Activated CD4-positive, CD25-positive, alpha-beta regulatory T cell treated with anti-CD3 and anti-CD28 coated beads, Interleukin-2, amount 50 U/mL, for 24 hours (primary cell): ENCODE data around the gene GLIPR1.
"Not testable (repeated sequence)": the region's sequence is repeated elsewhere in the genome, so short reads cannot be mapped to it uniquely, and the experiment has no call there.

ENCODE experiments used
- ATAC-seq, 2 donors: fragments of 150-1000 bp; cut with Tn5 transposase; one replicate each; pipeline ENCODE4 v1.10.0; 2021; ENCODE audit warnings: mild to moderate bottlenecking in 1 of 2, moderate library complexity in 1 of 2

Gene GLIPR1

DNA sequence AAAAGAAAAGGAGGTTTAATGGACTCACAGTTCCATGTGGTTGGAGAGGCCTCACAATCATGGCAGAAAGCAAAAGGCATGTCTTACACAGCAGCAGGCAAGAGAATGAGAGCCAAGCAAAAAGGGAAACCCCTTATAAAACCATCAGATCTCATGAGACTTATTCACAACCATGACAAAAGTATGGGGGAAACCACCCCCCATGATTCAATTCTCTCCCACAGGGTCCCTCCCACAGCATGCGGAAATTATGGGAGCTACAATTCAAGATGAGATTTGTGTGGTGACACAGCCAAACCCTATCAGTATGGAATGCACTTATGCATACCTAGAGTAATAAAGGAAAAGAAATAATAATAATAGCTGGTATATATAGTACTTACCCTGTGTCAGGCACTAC is 4.5 kb upstream of the GLIPR1 start:
- no peak for ATAC-seq

DNA sequence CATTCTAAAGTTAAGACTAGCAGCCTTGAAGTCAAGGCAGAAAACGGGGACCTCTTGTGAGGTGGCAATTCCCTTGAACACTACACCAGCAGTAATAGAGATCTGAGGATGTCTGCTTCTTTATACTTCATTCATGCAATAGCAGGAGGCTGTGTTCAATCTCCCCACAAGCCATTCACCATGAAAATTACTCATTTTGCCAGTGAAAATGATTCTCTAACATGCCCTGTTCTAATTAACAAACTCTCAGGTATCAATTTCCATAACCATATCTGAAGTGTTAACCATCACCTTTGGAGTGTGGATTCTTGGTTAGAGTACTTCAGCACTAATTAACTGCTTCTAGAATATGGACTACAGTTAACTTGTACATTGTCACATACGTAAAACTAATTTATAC is 3.4 kb upstream of the GLIPR1 start:
- ATAC-seq: no peak

DNA sequence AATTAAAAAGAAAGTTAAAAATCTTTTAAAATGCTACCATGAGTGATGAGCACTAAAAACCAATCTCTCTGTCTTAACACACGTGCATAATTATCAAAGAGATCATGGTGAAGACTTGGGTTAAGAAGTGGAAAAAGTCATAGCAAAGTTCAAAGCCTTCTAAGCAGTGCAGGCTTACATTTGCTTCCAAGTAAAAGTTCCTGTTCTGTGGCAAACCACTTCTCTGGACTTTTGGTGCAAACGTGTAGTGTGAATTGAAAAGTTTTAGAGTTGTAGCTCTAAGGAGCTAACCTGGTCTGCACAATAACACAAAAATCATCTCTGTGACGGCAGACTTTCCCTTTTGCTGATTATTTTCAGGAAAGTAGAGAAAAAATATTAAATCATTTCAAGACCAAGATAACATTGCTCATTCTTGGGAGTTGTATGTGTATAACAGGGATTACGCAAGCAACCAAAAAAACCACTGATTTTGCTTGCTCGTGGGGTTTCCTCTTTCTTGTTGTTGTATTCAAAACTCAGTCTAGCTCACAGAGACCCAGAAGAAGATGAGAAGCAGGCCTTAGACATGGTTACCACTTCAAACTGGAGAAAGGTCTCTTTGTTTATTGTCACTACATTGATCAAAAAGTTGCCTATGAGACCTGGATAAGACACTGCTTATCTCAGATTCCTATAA is 2.3 kb upstream of the GLIPR1 start:
- peak; percentile 31 to 35 for ATAC-seq

DNA sequence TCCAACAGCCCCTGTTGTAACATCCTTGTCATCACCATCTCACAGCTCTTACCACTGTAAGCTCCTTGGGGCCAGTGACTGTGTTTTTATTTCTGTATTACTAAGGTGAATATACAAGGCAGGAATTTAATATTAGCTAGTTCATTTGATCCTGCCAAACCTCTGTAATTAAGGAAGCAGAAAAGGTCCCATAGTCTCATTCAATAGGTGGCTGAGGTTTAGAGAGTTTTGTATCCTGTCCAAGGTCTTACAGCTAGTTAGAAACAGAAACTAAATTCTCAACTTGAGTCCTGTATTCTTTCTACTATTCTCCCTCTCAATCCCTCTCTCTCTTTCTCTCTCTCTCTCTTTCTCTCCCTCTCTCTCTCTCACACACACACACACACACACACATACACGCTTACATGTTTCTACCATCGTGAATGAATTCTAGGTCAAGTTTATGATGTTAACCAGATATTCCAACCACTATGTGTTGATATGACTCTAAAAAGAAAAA is 543 bp upstream of the GLIPR1 start:
- ATAC-seq: peak; percentile 18 to 21

DNA sequence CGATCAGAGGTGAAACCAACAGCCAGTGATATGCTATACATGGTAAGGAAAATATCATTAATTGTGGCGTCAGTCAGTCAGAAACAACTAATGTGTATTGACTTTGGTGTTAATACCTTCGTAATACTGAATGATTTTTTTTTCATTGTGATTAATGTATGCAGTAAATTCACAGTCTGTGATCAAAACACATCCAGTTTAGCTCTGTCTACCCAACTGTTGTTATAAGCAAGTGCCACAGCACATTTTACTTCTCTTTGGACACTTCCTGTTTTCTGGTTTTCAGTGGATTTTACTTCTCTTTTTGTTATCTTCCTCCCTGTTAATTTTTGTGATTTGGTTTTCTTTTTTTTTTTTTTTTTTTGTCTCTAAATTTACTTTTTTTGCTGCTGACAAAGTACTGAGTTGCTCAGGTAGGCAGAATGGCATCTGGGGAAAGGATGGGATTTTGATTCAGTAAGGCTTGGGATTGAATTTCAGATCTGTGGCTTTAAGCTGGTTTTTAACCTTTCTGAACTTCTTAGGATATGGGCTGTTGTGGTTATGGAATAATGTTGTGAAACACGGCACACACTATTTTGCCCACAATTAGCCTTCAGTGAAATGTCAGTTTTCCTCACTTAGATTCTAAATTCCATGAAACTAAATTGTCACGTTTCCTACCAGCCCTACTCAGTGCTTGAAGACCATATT is 604 bp downstream of the GLIPR1 start:
- ATAC-seq: peak; percentile 49 to 54

DNA sequence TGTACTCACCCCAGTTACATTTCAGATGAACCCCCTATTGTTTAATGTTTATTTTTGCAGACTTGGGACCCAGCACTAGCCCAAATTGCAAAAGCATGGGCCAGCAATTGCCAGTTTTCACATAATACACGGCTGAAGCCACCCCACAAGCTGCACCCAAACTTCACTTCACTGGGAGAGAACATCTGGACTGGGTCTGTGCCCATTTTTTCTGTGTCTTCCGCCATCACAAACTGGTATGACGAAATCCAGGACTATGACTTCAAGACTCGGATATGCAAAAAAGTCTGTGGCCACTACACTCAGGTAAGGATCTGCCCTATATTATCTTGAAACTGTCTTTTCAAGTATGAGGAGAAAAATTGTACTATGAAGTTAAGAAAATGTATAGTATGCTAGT is 1.2 kb downstream of the GLIPR1 start:
- no peak for ATAC-seq

DNA sequence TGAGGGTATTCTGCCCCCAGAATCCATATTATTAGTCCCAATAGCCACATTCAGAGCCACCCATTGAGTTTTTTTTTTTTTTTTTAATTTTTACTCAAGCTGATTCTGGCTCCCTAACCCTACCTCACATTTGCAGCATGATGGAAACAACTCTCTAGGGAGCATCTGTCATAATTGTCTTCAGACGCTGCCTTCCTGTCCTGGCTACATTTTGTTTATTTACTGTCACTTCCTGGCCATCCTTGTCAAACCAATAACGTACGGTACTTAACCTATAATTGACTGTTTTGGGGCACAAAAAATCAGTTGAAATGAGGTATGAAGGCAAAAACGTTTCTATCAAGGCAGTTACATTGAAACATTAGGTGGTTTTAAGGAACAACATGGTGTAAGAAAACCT is 2.1 kb downstream of the GLIPR1 start:
- no peak for ATAC-seq

DNA sequence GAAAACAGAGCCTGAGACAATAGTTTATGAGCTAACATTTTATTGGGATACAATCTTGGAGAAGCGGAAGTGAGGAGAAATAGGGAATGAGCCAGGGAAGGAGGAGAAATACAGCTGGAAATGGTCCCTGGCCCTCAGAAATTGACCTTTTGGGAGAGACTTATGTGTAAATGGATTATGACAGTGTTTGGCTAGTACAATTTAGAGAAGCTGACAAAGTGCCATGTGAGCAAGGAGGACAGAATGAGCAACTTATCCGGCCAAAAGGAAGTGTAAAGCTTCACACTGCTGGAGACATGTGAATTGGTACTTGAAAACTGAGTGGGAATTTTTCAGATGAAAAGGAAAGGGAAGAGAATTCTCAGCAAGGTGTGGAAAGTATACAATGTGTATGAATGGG is 2.9 kb downstream of the GLIPR1 start:
- ATAC-seq: no peak

DNA sequence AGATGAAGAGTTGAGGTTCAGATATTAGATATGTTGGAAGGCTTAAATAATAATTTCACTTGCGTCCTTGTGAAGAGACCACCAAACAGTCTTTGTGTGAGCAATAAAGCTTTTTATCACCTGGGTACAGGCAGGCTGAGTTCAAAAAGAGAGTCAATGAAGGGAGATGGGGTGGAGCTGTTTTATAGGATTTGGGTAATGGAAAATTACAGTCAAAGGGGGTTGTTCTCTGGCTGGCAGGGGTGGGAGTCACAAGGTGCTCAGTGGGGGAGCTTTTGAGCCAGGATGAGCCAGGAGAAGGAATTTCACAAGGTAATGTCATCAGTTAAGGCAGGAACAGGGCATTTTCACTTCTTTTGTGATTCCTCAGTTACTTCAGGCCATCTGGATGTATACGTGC is 3.9 kb downstream of the GLIPR1 start:
- not testable (repeated sequence) for ATAC-seq

DNA sequence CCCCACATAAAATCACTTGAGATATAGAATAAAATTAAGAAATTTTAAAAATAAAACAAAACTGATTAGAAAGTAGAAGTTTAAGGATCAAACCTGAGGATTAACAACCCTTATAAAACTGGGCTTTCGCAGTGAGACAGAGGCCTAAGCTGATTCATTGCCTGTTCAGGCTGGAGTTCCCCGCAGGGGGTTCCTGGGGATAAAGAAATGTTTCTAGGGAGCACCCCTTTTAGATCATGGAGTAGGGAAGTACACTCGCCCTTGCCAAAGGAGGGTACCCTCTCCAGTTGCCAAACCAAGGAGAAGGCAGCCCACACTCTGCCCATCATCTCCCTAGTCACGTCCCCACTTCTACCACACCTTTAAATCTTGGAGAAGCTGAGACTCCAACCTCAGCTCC is 6.8 kb downstream of the GLIPR1 start:
- no peak for ATAC-seq

DNA sequence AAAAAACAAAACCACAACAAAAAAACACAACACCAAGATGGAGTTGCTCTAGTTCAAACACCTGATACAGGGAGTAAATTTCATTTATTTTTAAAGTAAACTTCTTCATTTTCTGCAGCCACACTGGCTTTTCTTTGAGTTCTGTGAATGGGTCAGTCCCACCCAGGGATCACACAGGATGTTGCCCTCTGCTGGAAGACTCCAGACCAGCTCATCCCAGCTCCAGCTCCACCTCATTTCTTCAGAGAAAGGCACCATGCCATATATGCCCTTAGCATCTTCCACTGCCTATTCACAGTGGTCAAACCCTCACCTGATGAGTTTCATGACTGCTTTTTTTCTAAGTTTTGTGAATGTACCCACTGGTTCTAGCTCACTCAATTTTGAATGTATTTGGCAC is 8.0 kb downstream of the GLIPR1 start:
- no peak for ATAC-seq

DNA sequence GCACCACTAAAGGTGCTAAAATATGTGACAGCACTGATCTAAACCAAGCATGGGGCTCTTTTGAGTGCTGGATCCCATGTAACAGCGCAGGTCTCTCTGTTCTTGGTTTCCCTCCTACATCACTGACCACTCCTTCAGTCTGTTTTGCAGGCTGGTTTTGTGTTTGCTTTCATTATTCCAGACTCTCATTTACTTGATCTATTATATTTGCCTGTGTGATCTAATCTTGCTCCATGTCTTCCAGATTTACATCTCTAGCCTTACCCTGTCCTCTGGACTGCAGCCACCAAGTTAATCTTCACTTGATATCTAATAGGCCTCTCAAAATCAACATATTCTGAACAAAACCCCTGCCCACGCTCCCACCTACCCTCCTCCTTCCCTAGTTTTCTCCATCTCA is 8.6 kb downstream of the GLIPR1 start:
- ATAC-seq: peak in 1 of 2 donors; percentile 11

DNA sequence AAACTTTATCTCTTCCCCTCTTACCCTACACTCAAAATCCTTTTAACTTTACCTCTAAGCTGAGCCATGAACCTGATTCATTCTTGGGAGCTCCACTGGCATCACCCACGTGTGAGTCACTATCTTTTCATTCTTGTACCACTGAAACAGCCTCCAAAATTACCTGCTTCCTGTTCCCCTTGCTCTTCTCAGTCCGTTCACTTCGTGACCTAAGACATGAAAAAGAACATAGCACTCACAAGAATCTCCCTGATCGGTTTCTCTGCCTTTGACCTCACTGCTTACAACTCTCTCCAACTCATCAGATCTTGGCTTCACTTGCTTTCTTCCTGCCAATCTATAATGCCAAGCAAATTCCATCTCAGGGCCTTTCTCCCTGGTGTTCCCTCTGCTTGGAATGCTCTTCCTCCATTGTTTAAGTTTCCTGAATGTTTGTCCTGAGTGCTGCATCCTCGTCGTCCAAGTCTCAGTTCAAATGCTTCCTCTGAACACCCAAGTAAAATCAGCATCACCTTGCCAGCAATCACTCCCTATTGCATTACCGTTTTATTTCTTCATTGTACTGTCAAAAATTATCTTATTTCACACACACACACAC is 9.2 kb downstream of the GLIPR1 start:
- peak; percentile 98 for ATAC-seq

DNA sequence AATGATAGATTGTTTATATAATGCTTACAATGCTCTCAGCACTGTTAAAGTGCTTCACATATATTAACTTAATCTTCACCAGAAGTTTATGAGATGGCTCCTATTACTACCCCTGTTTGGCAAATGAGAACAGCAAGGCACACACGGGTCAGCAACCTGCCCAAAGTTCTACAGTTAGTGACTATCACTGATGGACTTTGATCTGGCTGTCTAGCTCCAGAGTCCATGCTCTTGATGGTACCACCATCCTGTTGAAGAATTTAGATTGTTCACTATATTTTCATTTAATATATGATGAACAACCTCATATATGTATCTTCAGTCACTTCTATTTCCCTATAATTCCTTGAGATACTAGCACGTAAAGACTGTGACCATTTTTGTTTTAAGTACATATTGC is 10.6 kb downstream of the GLIPR1 start:
- ATAC-seq: no peak

DNA sequence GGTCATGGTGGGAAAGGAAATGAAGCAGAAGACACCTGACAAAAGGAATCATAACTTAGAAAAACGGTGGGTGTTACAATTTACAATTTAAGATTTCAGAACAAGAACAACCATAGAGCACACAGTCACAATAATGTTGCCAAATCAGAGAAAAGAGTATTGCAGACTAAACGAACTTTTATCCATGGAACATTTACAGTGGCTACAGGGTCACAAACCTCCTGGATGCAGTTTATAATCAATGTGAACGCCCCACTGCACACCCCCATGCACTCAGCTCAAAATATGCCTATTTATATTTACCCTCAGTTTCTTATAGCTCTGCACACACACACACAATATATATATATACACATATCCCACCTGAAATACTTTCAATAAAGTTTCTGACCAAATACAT is 22.9 kb downstream of the GLIPR1 start:
- ATAC-seq: no peak

DNA sequence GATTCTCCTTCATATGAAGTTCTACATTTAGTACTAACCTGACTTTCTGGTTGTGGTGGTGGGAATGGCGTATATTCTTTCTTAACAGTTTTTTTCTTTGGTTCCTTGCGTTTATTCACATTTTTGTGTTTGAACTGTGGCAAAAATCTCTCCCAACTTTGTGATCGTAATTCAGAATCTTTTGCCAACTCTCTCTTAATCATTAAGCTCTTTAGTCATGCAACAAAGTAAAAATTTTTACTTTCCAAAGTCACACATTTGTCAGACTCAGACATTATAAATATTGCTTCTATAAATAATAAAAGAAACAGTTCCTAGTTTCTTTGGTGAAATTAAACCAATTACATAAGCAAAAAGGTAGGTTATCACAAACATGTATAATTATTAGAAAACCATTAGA is 23.3 kb downstream of the GLIPR1 start:
- ATAC-seq: no peak

DNA sequence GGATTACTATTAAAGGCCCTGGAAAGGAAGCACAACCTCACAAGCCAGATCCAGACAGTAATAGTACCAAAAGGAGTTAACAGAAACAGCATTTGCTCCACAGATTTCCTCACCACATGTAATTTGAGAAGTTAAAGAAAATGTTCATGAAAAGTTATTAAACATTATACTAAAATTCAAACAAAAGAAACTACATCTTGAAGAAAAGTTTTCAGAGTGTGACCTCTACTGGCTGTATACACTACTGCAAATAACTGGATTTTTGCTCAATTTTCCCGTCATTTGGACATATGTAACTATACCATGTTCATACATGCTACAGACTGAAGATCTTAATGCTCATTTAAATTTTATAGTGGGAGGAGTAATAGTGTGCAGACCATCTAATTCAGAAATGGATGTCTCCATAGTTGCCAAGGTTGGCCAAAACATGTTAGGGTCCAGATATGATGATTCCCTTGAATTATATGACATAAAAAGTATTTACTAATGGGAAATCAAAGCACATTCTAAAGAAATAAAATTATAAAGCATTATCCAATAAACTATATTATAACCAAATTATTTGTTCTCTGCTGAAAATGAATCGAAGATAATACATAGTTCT is 25.3 kb downstream of the GLIPR1 start:
- ATAC-seq: no peak

DNA sequence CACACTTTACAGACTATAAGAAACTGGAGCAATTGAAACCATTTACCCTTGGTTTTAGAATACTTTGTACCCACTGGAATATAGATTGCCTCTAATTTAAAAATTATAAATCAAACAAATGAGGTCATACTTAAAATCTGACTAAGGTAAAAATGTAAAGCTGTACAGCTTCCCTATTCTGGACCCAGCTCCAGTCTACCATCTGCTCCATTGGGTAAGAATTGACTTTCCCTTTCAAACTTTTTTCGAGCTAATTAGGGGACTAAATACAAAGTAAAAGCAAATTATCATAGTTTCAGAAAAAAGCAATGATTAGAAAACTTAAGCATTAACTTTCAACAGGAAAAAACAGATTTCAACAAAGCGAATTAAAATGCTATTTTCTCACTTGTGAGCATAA is 26.5 kb downstream of the GLIPR1 start:
- no peak for ATAC-seq

DNA sequence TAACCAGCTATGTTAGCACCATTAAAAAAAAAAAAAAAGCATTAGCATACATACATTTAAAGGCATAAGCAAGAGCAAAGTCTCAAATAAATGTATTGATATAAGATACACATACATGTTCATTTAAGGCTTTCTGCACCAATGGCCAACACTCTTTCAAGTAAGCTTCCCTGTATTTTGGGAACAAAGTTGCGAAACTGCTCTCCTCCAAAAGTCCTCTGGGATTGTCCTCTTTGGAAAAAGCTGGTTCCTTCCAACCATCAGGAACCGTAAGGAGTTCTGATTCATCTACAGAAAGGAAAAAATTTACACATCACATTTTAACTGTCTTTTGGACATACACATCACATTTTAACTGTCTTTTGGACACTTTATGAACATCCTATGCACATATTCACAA is 27.6 kb downstream of the GLIPR1 start:
- no peak for ATAC-seq

DNA sequence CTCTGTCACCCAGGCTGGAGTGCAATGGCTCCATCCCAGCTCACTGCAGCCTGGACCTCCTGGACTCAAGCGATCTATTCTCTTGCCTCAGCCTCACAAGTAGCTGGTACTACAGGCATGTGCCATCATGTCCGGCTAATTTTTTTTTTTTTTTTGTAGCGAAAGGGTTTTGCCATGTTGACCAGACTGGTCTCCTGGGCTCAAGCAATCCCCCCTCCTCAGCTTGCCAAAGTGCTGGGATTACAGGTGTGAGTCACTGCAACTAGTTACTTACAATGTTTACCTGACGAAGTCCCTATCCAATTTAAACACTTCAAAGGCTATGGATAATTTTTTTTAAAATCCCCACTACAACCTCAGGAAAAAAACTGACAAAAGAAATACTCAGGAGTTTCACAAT is 29.1 kb downstream of the GLIPR1 start:
- ATAC-seq: no peak

DNA sequence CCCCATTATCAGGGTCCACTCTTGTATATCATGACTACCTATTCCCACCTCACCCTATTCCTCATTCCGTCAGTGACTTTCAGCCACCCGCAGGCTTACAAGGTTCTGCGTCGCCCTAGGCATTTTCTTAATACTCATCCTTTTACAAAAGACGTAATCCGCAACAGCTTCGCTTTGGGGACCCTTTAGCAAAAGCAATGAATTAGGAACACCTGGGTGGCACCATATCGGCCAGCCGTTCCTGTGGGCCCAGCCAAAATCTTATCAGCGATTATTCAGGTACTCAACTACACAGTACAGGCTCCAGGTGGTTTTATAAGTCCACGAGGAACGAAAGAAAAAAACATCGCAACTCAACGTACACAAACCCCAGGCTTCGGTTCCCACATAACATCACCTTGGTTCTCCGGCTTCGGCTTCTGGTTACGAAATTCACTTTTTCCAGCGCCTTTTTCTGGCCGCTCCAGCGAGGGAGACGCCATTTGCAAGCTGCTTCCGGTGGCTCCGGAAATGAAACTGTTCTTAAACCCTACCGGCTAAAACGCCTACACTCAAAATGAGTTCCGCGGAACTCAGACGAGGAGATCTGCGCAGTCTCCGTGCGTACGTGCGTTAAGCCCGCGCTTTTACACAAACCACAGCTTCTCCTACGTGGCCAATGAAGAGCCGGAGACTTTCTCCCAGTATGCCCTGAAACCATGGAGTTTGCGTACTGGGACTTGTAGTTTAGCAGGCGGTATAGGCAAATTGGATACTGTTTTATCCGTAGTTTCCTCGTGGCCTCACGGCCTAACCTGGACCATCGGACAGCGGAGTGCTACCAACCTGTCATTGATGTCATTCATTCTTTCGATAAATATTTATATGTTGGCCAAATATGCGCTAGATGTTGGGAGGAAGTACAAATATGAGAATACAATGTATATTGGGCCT is 30.8 kb downstream of the GLIPR1 start, which contains the start of gene KRR1:
TSS of gene KRR1 (minus strand) at position 494 of the 933 bp plus-strand sequence. CDS start at position 482, 12 bp downstream.
- ATAC-seq: peak; percentile 97 to 98

DNA sequence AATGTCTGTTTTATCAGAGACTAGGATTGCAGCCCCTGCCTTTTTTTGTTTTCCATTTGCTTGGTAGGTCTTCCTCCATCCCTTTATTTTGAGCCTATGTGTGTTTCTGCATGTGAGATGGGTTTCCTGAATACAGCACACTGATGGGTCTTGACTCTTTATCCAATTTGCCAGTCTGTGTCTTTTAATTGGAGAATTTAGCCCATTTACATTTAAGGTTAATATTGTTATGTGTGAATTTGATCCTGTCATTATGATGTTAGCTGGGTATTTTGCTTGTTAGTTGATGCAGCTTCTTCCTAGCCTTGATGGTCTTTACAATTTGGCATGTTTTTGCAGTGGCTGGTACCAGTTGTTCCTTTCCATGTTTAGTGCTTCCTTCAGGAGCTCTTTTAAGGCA is 40.7 kb downstream of the GLIPR1 start:
- not testable (repeated sequence) for ATAC-seq
